GM13976 (cell line): ENCODE results near the gene NPIPB6.

ENCODE experiments used
- DNase-seq: peaks from one replicate; pipeline ENCODE4 v3.0.0; 2012; ENCODE audit warnings: low spot score
- in situ Hi-C: fragments of 300-500 bp; cut with MboI; formaldehyde crosslinking; loops from one replicate; pipeline ENCODE4 v1.12.0; 2022; ENCODE audit warnings: low sequenced_read_pairs, mixed read lengths, inconsistent platforms; ENCODE audit not compliant: unreplicated experiment
- TF ChIP-seq, protein P1 (sequence below): IDR thresholded peaks from 2 replicates; pipeline ENCODE4 v1.5.1; 2012; ENCODE audit warnings: borderline replicate concordance, mild to moderate bottlenecking; ENCODE audit not compliant: insufficient read depth; ENCODE audit errors: extremely low read depth, missing control alignments, control extremely low read depth

NPIPB6 gene

DNA sequence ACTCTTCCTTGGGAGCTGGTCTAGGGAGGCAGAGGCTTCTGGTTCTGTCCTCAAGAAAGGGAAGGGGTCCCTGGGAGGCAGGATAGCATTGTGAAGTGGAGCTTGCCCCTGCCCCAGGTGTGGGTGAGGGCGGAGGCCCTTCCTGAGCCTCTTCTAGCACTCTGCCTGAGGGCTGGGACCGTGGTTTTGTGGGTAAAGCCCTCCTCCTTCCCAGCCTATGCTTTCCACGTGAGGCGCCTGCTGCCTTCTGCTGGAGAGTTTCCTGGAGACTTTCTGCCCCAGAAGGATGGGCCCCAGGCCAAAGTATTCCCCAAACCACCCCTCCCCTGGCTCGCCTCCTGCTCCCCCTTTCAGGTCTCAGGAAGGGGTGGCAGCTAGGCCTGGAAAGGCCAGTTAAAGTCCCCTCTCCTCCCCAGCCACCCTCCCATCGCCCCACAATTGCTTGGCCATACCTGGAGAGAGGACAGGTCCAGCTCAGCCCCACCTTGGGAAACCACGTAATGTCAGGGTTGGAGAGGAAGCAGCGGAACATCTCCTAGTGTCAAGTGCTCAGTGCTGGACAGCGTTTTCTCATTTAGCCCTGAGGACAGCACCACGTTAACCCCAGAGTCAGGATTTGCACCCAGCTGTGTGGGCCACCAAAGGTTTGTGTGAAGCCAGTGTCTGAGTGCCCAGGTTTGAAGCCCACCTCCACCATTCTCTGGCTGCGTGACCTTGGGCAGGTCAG, 65.4 kb downstream of the NPIPB6 start:
- DNase-seq, result no peak
- in situ Hi-C loops, result loop anchor here (25.0 kb wide), 1 partner anchor 239 kb away; the partner anchor contains the start of gene NUPR1
- TF ChIP-seq, protein P1, sequence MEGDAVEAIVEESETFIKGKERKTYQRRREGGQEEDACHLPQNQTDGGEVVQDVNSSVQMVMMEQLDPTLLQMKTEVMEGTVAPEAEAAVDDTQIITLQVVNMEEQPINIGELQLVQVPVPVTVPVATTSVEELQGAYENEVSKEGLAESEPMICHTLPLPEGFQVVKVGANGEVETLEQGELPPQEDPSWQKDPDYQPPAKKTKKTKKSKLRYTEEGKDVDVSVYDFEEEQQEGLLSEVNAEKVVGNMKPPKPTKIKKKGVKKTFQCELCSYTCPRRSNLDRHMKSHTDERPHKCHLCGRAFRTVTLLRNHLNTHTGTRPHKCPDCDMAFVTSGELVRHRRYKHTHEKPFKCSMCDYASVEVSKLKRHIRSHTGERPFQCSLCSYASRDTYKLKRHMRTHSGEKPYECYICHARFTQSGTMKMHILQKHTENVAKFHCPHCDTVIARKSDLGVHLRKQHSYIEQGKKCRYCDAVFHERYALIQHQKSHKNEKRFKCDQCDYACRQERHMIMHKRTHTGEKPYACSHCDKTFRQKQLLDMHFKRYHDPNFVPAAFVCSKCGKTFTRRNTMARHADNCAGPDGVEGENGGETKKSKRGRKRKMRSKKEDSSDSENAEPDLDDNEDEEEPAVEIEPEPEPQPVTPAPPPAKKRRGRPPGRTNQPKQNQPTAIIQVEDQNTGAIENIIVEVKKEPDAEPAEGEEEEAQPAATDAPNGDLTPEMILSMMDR, result no peak

DNA sequence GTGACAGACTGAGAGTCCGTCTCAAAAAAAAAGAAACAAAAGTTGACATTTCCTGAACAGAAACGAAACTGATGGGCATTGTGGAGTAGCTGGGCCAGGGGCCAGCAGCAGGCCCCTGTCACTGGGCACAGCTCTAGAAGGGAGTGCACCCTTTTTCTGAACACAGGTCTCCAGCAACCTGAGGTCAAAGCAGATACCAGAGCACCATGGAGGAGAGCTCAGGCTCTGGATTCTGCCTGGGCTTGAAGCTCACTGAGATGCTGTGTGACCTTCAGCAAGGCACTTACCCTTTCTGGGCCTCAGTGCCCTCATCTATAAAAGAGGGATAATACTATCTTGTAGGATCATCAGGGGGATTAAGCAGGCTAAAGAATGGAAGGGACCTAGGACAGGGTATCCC, 66.0 kb downstream of the NPIPB6 start:
- in situ Hi-C loops, result loop anchor here (25.0 kb wide), 1 partner anchor 240 kb away; the partner anchor contains the start of gene NUPR1
- TF ChIP-seq, protein P1, result no peak
- no peak for DNase-seq

DNA sequence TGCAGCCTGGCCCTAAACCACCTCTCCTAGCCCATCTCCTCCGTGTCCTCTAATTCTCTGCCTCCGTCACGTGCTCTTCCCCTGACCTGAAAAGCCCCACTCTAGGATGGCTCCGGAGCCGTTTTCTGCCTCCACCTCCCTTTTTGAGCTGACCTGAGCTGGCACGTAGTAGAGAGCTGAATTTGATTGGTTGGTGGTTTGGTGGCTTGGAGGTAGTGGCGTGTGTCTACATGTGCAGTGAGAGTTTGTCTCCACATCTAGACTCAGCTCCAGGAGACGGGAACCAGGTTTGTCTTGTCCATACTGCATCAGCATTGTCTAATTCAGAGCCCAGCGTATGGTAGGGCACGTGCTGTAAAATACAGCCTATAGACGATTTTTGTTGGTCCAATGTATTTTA, 68.0 kb downstream of the NPIPB6 start:
- in situ Hi-C loops, result loop anchor here (25.0 kb wide), 1 partner anchor 242 kb away; the partner anchor contains the start of gene NUPR1
- no peak for DNase-seq
- TF ChIP-seq, protein P1, result no peak

DNA sequence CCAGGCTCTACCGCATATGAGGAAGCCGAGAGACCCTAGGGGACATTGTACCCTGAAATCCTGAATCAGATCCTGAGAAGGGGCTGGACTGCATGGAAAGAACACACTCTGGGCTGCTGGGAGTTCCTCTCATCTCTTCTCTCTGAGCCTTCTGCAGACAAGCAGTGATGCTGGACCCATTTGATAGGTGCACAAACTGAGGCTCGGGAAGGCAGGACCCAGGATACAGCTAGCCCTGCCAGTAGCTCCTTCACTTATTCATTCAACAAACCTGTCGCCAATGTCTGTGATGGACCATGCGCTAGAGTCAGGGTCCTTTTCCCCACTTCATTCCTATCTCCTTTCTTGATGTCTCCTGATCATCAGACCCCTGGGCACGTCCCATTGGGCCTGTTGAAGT, 69.1 kb downstream of the NPIPB6 start:
- TF ChIP-seq, protein P1, result no peak
- in situ Hi-C loops, result loop anchor here (25.0 kb wide), 1 partner anchor 243 kb away; the partner anchor contains the start of gene NUPR1
- DNase-seq, result no peak

DNA sequence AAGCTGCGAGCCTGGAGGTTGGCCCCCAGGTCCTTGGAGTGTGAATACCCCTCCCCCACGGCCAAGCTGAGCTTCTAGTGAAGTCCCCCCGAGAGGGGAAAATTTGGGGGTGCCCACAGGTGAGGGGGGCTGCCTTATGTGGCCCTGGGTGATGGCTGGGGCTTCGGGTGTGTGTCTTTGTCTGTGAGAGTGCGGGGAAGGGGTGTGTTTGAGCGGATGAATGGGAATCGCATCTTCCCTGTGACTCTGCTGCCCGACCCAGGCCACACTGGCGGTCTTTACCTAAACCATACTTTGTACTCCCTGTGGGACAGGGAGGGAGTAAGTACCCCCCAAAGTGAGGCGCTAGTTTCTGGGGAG, 69.7 kb downstream of the NPIPB6 start:
- TF ChIP-seq, protein P1, result no peak
- DNase-seq, result no peak
- in situ Hi-C loops, result loop anchor here (25.0 kb wide), 1 partner anchor 244 kb away; the partner anchor contains the start of gene NUPR1

DNA sequence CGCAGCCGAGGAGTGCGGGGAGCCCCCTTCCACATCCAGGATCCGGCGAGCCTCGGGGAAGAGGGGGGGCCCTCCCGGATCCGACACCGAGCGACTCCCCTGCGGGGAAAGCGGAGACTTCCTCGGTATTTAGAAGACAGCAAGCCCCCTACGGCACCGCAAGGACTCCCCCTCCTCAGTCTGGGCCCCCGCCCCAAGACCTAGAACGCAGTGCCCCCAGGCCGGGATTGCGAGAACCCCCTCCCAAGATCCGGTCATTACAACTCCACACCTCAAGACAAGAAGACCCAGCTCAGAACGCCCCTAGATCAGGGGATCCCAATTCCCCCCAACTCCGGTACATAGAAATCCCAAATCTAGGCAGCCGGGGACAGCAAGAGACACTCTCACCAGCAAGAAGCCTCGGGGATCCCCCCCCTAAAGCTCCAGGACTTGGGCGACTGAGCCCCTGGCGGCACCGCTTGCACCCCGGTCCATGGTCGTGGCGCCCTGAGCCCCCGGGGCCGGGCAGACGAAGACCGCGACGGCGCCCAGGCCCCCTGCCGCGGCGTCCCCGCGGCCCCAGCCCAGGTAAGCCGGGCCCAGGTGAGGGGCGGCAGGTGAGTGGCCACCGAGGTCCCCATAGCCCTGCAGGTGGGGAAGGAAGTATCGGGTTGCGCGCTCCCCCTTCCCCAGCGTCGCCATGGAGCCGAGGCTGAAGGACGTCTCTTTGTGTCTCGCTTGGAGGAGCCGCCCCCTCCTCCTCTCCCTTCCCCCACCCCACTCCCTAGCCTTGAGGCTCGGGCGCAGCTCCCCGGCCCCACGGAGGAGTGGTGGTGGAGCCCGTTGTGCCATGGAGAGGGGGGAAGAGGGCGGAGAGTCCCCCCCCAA, 70.3 kb downstream of the NPIPB6 start:
- in situ Hi-C loops, result loop anchor here (25.0 kb wide), 1 partner anchor 244 kb away; the partner anchor contains the start of gene NUPR1
- no peak for DNase-seq
- TF ChIP-seq, protein P1, result no peak
